Stimulated activated CD8-positive, alpha-beta memory T cell treated with anti-CD3 and anti-CD28 coated beads, Interleukin-15, amount 100 ng/mL, for 48 hours (primary cell): Measurements from ENCODE around the gene CLDND2.

Source experiments
- DNase-seq, 2 donors: peaks; one replicate each; pipeline ENCODE4 v3.0.0-alpha.2; 2020; ENCODE audit warnings: low read depth in 2 of 2

CLDND2 gene

GRCh38 chr19:51331193-51331592 is 37.6 kb downstream of the CLDND2 start:
- DNase-seq: no peak

- DNase-seq: no peak
Measured at GRCh38 chr19:51330366-51330765, 38.4 kb downstream of the CLDND2 start.

- DNase-seq: no peak
Measured at GRCh38 chr19:51329411-51329810, 39.4 kb downstream of the CLDND2 start.

GRCh38 chr19:51327066-51328001 is 41.5 kb downstream of the CLDND2 start:
- DNase-seq: peak; percentile 43 to 56

GRCh38 chr19:51326216-51327065 is 42.4 kb downstream of the CLDND2 start:
- no peak for DNase-seq

- no peak for DNase-seq
Measured at GRCh38 chr19:51325161-51325976, 43.4 kb downstream of the CLDND2 start.

GRCh38 chr19:51324167-51324481 is 44.7 kb downstream of the CLDND2 start:
- DNase-seq: no peak

- DNase-seq: no peak
Measured at GRCh38 chr19:51323481-51324166, 45.2 kb downstream of the CLDND2 start.

- DNase-seq: no peak
Measured at GRCh38 chr19:51321799-51322198, 47.0 kb downstream of the CLDND2 start.

- DNase-seq: no peak
Measured at GRCh38 chr19:51320280-51320657, 48.5 kb downstream of the CLDND2 start.

GRCh38 chr19:51319649-51320279 is 49.0 kb downstream of the CLDND2 start:
- DNase-seq: no peak

- DNase-seq: no peak
Measured at GRCh38 chr19:51318687-51319648, 49.8 kb downstream of the CLDND2 start.

GRCh38 chr19:51317968-51318367 is 50.8 kb downstream of the CLDND2 start:
- DNase-seq: no peak

GRCh38 chr19:51317376-51317775 is 51.4 kb downstream of the CLDND2 start:
- DNase-seq: no peak
